Panc1 (cell line): ENCODE results near the gene PICALM.

Experiments used
- CTCF ChIP-seq: fragments of 450-650 bp; IDR thresholded peaks from 2 replicates; pipeline ENCODE4 v1.5.1; 2017; ENCODE audit warnings: mild to moderate bottlenecking
- POLR2AphosphoS5 ChIP-seq: IDR thresholded peaks from 2 replicates; pipeline ENCODE4 v1.6.1; 2012; ENCODE audit warnings: mild to moderate bottlenecking, low read depth, low read length, moderate library complexity
- REST ChIP-seq, 2 experiments: IDR thresholded peaks; 2 replicates each; pipeline ENCODE4 v1.6.1; 2011 to 2012; ENCODE audit warnings: low read depth in 2 of 2, control low read depth in 1 of 2, low read length in 1 of 2, mild to moderate bottlenecking in 1 of 2, moderate library complexity in 1 of 2; ENCODE audit not compliant: insufficient read depth in 1 of 2
- SIN3A ChIP-seq: IDR thresholded peaks from 2 replicates; pipeline ENCODE4 v1.6.1; 2012; ENCODE audit warnings: low read depth, mild to moderate bottlenecking, low read length, moderate library complexity, borderline replicate concordance; ENCODE audit not compliant: insufficient read depth
- TCF7L2 ChIP-seq: IDR thresholded peaks from 2 replicates; pipeline ENCODE4 v1.6.1; 2011; ENCODE audit warnings: mild to moderate bottlenecking, low read depth, low read length, inconsistent platforms

- TF ChIP-seq POLR2AphosphoS5 (no peak), CTCF (no peak), REST (IDR thresholded peaks at IDR 0.05; ENCODE audit: insufficient read depth in 1 of 2, low read depth in 2 of 2, low read length in 1 of 2) (no peak), TCF7L2 (no peak), SIN3A (no peak)
These were observed 22.8 kb downstream of the PICALM start for GRCh38 chr11:86046116-86046515.
